IPS-18c (cell line): ENCODE results near the gene ASPDH.

Experiments
- H3K4me3 ChIP-seq: 2 replicates; pipeline ENCODE4 v1.7.0; 2013; ENCODE audit warnings: low read depth, mild to moderate bottlenecking, low read length, moderate library complexity; ENCODE audit not compliant: insufficient read depth
- H3K9me3 ChIP-seq: one replicate; pipeline ENCODE4 v1.6.1; 2013; ENCODE audit warnings: mild to moderate bottlenecking, low read length, moderate library complexity; ENCODE audit not compliant: control insufficient read depth, insufficient read depth

The ASPDH gene

DNA sequence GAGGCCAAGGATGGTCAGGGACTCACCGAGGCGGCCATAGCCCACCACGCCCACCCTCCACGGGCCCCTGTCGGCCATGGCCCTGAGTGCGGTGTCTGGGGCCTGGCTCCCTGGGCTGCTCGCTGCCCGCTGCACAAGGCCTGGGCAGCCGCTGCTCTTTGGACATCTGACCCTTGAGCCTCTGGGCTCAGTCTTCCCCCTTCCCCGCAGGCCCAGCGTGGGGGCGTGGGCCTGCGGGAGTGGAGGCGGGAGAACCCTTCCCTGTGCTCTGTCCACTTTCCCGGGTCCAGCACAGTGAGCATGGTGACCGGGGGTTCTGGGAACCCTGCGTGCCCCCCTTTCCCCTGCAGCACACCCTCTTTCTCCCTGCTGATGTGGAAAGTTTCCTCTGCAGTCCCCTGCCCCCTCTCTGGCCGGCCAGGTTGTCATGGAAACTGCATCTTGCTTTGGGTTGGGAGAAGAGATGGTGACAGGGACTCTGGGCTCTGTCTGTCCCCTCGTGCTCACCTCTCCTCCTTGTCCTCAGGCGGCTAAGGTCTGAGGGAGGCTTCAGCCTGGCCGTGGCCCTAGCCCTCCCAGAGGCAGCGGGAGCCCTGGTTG is at the start of gene ASPDH:
ASPDH (minus strand) TSS at position 168 of the 600 bp plus-strand sequence; CDS start at position 78, 90 bp downstream.
- H3K9me3 ChIP-seq: no peaks in the 10 kb centered on the region
- H3K4me3 ChIP-seq: no peak within 1 kb of the TSS

DNA sequence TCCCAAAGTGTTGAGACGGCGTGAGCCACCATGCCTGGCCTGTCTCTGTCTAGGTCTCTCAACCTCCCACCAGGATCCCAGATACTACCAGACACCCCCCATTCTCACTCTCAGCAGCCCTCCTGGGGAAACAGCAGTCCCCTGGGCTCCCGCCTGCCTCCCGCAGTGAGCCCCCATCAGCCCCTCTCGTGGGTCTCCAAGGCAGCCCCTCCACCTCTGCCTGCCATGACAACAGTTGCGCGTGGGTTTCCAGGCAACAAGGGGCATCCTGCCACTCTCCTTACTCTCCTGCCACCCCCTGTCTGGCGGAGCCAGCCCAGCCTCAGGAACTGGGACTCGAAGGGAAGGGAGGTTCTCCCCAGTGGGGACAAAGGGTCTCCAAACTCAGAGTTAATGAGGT is 49.3 kb upstream of the ASPDH start:
- Histone ChIP-seq H3K9me3 (no peaks in the 10 kb centered on the region), H3K4me3 (no peak overlapping the region)

DNA sequence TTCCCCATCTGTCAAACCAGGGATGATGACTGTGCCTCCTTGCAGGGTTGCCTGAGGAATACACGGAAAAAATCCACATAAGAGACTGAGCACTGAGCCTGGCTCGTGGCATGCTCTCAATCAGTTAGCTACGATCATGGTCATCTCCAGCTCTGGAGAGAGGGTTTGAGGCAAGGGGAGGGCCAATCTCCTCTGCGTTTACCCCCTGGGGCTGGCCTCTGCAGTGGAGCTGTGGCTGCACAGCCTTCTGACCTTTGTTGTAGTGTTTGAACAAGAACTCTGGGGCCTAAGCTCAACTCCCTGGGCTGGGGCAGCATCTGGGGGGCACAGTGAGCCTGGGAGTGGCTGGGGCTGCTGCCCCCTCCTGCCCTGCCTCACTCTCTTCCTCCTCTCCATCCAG is 48.6 kb upstream of the ASPDH start:
- no peaks in the 10 kb centered on the region for H3K9me3 ChIP-seq
- no peak overlapping the region for H3K4me3 ChIP-seq

DNA sequence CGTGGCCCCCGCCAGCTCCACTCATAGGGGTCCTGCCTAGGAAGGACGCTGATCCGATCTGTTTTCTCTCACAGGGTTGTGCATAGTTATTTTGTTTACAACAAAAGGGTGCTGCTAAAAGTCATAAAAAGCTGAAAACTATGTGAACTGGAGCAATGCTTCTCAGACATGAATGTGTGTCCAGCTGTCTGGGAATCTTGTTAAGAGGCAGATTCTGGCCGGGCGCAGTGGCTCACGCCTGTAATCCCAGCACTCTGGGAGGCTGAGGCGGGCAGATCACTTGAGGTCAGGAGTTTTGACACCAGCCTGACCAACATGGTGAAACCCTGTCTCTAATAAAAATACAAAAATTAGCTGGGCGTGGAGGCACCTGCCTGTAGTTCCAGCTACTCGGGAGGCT is 45.9 kb upstream of the ASPDH start:
- no peaks in the 10 kb centered on the region for H3K9me3 ChIP-seq
- no peak overlapping the region for H3K4me3 ChIP-seq

DNA sequence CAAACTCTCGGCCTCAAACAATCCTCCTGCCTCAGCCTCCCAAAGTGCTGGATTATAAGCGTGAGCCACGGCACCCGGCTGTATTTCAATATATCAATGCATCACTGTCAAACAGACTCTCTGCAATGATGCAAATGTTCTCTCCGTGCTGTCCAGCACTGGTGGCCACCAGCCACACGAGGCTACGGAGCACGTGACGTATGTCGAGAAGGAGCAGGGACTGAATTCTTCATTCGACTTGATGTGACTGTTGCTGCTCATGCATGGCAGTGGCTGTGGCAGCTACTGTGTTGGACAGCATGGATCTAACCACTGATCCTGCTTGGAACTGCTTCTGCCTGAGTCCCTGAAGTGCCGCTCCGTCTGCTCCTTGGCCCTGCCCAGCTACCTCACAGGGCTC is 44.7 kb upstream of the ASPDH start:
- no peak overlapping the region for H3K4me3 ChIP-seq
- H3K9me3 ChIP-seq: no peaks in the 10 kb centered on the region

DNA sequence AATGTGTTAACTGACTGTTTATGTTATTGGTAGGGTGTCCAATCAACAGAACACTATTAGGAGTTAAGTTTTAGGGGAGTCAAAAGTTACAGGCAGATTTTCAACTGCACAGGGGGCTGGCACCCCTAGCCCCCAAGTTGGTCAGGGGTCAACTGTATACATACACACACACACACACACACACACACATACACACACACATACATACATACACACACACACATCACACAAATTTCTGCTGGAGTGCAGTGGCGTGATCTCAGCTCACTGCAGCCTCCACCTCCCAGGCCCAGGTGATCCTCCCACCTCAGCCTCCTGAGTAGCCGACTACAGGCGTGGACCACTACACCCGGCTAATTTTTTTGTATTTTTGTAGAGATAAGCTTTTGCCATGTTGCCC is 44.3 kb upstream of the ASPDH start:
- Histone ChIP-seq H3K9me3 (no peaks in the 10 kb centered on the region), H3K4me3 (no peak overlapping the region)

DNA sequence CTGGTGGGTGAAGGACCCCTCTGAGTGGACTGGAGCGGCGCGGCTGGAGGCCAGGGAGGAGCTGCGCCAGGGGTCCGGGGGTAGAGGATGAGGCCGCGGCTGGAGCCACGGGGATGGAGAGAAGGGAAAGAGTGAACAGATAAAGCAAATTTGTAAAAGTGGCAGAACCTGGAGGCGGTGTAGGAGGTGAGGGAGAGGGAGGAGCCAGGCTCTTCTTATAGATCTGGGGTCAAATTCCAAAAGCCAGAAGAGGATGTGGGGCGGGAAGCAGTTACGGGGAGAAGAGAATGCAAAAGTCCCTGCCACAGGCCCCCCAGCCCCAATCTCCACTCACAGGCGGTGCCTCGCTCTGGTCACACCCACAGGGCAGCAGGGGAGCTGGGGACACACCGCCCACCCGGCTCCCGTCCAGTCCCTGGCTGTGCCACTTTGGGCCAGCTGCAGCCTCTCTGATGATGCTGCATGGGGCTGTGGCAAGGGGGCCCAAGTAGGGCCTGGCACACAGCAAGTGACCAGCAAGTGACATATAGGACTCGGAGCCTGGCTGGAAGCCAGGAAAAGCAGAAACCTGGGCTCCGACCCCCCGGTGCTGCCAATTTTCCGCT is 43.4 kb upstream of the ASPDH start:
- H3K4me3 ChIP-seq: peak overlapping the region; percentile 80
- H3K9me3 ChIP-seq: no peaks in the 10 kb centered on the region

DNA sequence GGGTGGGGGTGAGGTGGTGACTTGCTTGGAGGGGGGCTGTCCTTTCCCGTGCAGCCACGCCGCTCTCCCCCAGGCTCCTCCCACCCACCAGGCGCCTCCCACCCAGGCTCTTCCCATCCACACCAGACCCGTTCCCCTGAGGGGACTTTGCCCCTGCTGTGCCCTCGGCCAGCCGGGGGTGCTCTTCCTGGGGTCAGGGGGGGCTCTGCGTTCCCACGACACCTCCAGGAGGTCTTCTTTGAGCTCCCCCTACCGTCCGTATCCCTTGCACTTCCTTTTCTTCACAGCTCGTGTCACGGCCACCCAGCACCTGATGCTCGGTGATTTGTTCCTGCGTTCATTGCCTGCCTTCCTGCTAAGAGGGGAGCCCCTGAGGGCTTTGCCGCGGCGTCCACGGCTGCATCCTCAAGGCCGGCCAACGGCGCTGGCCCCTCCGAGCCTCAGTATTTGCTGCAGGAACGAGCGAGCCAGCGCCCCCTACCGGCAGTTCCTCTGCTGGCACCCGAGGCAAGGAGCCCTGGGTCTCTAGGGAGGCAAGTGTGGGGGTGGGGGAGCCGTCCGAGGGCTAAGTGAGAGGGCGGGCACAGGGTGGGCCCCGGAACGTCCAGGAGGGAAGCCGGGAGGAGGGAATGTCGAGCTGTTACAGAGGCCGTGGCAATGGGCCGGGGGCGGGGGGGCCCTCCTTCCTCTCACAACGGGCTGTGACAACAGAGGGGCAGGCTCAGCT is 42.7 kb upstream of the ASPDH start:
- H3K9me3 ChIP-seq: no peaks in the 10 kb centered on the region
- peak overlapping the region; percentile 80 for H3K4me3 ChIP-seq

DNA sequence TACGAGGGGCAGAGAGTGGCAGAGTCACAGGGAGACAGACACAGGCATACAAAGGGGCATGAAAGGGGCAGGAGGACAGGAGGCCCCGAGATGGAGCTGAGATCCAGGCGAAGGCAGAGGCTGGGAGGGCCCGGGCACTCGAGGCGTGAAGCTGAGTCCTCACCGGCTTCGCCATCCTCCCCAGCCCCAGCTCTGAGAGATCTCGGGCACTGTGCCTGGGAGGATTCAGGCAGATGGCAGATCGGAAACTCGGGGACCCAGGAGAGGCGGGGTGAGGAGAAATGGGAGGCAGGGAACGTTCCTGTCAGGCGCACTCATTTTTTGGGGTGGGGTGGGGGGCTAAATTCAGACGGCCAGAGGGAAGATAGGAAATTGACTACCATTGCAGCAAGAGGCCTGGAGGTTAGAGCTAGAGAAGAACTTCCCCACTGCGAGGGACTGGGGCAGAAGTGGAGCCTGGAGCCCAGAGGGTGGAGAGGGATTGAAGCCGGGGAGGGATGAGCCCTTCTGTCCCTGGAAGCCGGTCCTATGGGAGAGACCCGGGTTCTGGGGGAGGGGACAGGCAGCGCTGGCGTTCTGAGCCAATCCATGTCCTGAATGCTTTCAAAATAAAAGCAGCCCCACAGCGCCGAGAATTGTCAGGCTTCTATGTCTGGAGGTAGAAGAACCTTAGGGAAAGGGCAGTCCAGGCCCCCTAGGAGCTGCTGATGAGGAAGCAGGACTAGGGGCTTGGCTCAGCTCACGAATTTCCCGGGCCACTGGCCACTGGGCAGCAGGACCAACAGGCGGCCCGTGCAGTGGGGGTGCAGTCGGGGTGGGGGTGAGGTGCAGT is 42.0 kb upstream of the ASPDH start:
- Histone ChIP-seq H3K9me3 (peaks cover 2% of the 10 kb centered on the region), H3K4me3 (peak overlapping the region; percentile 80)

DNA sequence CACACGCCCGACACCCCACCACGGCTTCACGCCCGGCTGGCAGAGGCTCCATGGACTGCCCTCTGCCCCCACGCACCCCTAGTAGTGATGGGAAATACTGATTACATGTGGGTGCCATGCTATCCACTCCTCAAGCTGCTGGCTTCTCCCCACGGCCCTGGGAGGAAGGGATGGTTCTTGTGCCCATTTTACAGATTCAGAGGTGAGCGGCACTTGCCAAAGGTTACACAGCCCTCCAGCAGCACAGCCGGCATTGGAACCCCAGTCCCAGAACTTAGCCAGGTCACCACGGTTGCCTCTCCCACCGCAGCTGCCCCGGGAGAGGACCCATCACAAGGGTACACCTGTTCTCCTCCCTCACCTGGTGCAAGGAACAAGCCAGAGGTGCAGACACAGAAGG is 41.3 kb upstream of the ASPDH start:
- H3K4me3 ChIP-seq: no peak overlapping the region
- peaks cover 2% of the 10 kb centered on the region for H3K9me3 ChIP-seq

DNA sequence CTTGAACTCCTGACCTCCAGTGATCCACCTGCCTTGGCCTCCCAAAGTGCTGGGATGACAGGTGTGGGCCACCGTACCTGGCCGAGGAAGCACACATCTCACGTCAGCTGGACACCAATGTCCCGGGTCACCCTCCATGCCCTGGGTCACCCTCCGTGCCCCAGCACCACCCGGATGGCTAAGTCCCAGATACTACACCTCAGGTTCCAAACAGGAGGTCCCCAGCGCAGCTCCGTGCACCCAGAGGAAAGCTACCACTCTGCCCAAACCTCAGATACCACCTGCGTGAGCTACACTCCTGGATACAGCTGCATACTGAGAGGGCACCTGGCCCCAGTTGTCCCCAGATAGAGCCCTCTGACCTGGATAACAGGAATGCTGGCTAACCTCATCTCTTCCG is 40.5 kb upstream of the ASPDH start:
- Histone ChIP-seq H3K4me3 (no peak overlapping the region), H3K9me3 (peaks cover 2% of the 10 kb centered on the region)

DNA sequence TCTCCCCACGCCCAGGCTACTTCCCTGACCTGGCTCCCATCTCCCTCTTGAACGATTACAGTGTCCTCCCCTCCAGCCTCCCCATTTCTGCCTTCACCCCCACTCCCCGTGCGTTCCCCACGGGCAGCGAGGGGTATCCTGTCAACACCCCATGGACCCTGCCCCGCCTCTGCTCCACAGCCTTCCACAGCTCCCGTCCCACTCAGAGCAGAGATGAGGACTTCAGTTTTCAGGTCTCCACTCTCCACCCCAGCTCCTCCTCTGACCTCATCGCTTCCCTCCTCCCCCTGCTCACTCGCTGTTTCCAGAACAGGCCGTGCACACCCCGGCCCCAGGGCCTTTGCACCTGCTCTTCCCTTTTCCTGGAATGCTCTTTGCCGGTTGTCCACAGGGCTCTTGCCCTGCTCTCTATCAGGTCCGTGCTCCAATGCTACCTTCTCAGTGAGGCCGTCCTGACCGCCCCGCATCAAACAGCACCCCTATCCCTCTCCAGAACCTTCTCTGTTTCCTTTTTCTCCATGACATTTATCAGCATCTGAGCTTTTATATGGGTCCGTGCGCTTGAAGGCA is 39.5 kb upstream of the ASPDH start:
- H3K4me3 ChIP-seq: no peak overlapping the region
- peaks cover 2% of the 10 kb centered on the region for H3K9me3 ChIP-seq

DNA sequence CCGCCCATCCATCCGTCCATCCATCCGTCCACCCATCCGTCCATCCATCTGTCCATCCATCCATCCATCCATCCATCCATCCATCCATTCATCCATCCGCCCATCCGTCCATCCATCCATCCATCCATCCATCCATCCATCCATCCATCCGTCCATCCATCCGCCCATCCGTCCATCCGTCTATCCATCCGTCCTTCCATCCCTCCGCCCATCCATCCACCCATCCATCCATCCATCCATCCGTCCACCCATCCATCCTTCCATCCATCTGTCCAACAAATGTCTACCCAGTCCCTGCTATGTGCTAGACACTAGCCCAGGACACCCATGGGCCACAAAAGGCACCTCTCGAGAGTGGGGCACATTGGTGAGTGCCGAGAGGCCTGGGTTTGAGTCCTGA is 38.8 kb upstream of the ASPDH start:
- peaks cover 2% of the 10 kb centered on the region for H3K9me3 ChIP-seq
- no peak overlapping the region for H3K4me3 ChIP-seq

DNA sequence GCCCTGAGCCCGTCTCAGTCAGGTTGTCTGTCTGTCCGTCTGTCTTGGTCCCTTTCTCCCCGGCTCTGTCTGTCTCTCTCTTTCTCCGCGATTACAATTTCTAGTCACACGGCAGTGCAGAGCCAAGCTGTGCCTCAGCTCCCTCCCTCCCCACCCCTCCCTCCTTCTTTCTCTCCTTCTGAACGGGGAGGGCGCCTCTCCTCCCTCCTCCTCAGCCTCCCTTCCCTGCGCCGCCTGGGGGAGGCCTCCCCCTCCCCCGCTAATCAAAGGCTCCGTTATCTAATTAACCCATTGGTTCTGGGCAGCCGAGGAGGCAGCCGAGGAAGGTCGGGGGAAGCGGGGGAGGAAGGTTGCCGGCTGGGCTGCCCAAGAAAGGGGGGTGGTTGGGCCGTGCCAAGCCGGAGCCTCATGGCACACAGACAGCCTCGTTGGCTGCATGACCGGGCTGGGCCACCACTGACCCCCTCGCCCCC is 38.0 kb upstream of the ASPDH start:
- peaks cover 2% of the 10 kb centered on the region for H3K9me3 ChIP-seq
- peak overlapping the region; percentile 57 for H3K4me3 ChIP-seq

DNA sequence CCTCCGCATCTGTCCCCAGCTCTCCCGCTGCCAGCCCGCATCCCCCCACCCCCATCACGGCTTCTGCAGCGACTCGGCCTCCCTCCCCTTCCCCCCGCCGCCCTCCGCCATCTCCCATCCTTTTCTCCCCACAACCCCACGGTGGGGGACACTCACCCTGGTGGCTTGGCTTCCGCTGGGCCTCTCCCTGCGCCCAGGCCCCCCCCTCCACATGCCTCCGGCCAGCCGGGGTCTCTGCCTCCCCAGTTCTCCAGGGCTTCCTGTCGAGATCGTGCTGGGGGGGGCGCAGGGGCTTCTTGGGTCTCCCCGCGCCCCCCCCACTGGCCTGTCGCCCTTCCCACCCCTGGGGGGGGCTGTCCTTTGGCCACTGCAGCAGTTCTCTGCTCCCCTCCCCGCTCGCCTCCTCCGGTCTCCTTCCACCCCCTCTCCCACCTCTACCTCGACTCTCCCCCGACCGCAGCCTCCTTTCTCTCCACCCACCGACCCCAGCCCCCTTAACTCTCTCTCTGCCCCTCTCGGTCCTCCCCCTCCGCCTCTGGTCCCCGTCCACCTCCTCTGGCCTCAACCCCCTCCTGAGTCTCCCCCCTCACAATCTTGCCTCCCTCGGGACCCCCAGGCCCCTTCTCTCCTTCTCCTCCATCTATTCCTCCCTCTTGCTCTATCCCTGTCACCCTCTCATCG is 37.5 kb upstream of the ASPDH start:
- peaks cover 2% of the 10 kb centered on the region for H3K9me3 ChIP-seq
- H3K4me3 ChIP-seq: peak overlapping the region; percentile 57

DNA sequence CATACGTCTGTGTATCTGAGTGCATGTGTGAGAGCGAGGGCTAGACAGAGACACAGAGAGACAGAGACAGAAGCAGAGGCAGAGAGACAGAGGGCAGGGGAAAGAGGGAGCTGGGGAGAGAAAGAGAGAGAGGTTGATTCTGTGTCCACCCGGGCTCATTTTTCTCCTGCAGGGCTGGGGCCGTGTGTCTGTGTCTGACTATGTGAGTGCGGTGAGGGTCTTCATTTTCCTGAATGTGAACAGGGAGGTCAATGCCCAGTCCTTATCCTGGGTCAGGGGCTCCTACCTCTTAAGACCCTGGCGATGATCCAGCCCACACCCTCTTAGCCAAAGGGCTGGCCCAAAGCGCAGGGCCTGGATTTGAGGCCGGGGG is 36.9 kb upstream of the ASPDH start:
- peaks cover 2% of the 10 kb centered on the region for H3K9me3 ChIP-seq
- peak overlapping the region; percentile 57 for H3K4me3 ChIP-seq
